HG03175 (cell line): Measurements from ENCODE around the gene ZNF487.
A peak's percentile ranks its signal among the peaks of the same experiment; 100 is the strongest.
"Not testable (repeated sequence)": the region's sequence is repeated elsewhere in the genome, so short reads cannot be mapped to it uniquely, and the experiment has no call there.

ENCODE experiments used
- ATAC-seq: cut with Tn5 transposase; IDR thresholded peaks from one replicate; pipeline ENCODE4 v1.9.1; 2021; ENCODE audit warnings: mild to moderate bottlenecking, moderate library complexity; ENCODE audit not compliant: unreplicated experiment

The ZNF487 gene

DNA sequence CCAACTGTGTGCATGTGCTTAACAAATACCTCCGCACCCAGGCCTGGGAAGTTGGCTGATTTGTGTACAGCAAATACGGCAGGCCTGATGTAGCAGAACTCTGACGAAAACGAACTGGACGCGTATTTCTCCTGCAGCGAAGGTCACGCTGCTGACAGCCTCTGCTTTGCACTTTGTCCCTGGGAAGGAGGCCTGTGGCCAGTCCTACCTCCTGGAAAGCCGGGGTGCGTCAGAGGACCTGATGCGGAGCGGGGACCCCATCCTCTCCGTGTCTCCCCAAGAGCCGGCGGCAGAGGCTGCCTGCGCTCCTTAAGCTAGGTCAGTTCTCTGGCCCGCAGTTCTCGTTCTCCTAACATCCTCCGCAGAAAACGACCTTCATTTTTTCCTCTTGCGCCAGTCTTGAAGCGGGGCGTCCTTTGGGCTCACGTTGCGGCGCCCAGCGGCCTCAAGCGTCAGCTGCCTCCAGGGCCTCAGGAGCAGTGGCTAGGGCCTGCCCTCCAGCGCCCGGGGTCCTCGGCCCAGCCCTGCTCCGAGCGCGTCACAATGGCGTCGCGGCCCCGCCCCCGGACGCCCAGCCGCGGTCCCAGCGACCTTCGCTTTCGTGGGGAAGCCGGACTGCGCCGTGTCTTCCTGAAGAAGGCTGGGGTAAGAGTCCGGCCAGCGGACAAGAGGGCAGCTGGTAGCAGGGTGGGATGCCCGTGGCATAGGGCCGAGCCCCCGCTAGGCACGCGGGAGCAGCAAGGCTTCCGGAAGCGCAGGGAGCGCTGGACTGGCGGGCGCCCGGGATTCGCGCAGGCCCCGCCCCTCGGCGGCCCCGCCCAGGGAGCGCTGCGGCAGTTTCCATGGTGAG lies at the start of gene ZNF487:
ZNF487 (plus strand) TSS at position 821 of the 850 bp plus-strand sequence. CDS start 38,703 bp downstream, outside the sequence.
- ATAC-seq = peak; percentile 94

DNA sequence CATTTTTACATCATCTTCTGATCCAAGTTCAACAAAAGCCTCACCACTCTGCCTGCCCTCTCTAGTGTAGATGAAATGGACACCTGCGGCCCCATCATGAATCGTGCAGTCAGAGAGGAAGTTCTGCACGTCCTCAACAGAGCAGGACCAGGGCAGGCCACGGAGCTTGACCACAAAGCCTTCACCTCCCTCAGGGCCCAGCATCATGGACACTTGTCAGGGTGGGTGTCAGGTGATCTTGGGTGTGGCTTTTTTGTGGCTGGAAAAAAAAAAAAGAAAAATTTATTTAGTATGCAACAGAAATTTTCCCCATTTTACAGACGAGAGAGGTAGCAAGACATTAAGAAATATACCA lies 49.3 kb upstream of the ZNF487 start:
- no peak for ATAC-seq

- ATAC-seq = no peak
Measured at GRCh38 chr10:43389867-43390266, 47.0 kb upstream of the ZNF487 start.

DNA sequence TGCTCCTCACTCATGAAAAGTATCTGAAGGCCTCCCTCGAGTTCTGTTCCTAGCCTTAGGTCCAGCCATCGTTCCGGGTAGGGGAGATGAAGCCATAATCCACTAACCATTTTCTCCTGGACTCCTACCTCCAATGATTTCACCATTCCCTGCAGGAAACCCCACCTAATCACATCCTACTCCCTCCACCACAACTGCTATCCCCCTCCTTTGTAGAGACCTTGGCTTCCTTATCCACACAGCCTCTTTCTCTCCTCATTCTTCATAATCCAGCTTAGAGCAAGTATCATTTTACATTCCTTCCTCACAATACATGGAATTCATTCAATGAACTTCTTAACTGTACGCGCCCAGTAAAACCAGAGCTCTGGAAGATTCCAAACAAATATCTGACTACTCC lies 46.6 kb upstream of the ZNF487 start:
- ATAC-seq = no peak

DNA sequence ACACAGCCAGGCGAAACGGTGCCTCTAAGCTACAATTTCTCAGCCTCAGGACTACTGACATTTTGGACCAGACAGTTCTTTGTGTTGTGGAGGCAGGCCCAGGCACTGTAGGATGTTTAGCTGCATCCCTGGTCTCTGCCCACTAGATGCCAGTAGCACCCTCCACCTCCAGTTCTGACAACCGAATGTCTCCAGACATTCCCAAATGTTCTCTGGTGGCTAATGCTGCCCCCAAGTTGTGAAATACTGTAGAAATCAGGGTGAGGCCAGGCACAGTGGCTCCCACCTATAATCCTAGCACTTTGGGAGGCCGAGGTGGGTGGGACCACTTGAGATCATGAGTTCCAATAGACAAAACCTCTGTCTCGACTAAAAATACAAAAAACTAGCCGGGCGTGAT lies 46.2 kb upstream of the ZNF487 start:
- no peak for ATAC-seq

GRCh38 chr10:43391496-43391895 lies 45.4 kb upstream of the ZNF487 start:
- ATAC-seq = no peak

DNA sequence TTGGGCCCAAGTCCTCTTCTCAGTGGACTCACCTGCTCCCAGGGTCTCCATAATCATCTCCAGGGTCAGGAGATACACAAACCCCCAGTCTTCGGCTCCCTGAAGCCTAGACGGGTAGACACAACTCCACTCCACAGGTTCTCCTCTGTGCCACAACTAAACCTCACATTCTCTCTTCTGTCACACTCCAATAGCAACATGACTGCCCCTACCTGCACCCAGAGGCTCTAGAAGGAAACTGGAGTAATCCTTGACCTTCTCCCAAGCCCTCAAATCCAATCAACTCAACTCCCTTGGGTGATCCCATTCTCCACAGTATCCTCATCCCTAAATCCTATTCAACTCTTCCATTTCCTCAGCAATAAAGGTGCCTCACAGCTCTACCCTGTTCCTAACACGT lies 44.2 kb upstream of the ZNF487 start:
- ATAC-seq = no peak

DNA sequence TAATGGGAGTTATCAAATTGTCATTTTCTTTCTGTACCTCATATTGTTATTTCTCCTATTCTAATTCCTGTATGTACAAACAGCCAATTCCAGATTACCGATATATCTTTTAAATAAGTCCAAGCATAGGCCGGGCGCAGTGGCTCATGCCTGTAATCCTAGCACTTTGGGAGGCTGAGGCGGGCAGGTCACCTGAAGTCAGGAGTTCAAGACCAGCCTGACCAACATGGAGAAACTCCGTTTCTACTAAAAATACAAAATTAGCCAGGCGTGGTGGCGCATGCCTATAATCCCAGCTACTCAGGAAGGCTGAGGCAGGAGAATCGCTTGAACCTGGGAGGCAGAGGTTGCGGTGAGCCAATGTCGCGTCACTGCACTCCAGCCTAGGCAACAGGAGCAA lies 43.7 kb upstream of the ZNF487 start:
- not testable (repeated sequence) for ATAC-seq

- no peak for ATAC-seq
Measured at GRCh38 chr10:43393606-43394360, 43.1 kb upstream of the ZNF487 start.

DNA sequence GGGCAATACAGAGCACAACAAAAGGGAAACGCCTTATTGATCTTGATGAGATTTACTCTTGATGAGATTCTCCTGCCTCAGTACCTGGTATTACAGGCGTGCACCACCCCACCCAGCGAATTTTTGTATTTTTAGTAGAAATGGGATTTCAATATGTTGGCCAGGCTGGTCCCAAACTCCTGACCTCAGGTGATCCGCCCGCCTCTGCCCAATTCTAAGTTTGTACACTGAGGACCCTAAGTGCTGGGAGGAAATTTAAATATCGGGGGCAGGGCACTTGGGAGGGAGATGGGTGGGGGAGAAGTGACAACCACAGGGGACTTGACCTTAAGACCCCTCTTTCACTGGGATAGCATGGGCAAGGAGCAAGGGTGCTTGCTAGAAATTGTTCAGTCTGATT lies 42.0 kb upstream of the ZNF487 start:
- ATAC-seq = no peak

DNA sequence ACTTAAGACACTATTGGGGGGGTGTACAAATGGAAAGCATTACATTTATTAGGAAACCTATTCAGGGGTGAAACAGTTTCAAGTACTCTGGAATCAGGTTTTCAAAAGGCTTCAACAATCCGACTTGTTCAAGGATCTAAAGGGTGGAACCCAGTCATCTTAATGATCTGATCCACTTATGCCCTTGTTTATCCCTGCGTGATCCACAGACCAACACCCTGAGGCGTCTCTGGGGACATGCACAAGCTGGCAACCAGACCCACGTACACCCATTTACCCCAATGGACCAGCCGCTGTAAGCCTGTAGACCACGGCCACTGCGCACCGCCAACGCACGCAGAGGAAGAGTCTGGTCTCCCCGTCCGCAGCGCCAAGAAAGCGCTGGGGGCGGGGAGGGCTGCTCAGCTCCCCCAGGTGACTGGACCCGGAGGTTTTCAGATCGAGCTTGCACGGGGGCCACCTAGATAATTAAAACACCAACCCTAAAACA lies 41.3 kb upstream of the ZNF487 start:
- no peak for ATAC-seq

DNA sequence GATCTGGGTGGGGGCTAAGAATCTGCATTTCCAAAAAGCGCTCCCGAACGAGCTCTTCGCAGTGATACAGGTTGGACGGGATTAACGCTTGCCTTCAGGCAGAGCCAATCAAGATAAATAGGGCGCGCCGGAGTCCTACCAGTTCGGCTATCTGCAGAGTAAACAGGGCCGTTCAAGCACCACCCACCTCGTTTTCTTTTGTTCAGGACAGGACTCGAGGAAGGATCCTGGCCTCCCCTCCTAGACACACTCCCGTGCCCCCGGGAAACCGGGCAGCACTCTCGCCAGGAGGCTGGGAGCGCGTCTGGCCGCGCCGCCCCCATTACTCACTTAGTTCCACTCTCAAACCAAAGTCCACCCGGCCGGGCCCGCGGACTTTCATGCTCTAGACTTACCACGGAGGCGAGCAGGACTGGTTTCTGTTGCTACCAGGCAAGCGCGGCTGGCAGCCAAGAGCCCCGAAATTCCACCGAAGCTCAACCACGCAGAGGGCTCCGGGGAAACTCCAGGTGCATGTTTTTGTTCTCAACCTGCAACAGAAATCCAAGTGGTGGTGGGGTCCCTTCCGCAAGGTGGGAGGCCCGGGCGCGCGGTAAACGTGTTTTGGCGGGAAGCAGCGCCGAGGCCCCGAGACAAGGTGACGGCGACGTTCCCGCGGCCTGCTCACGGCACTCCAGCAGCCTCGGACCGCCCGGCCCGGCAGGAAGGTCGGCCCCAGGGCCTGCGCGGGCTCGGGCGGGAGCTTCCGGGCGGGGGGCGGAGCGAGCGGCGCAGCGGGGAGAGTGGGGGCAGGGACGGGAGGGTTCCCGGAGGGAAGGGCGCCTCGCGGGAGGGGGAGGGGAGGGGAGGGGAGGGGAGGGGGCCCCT lies 40.6 kb upstream of the ZNF487 start:
- ATAC-seq = peak; percentile 40

GRCh38 chr10:43396928-43397624 lies 39.8 kb upstream of the ZNF487 start:
- peak; percentile 83 for ATAC-seq

- ATAC-seq = no peak
Measured at GRCh38 chr10:43398939-43399319, 38.0 kb upstream of the ZNF487 start.

DNA sequence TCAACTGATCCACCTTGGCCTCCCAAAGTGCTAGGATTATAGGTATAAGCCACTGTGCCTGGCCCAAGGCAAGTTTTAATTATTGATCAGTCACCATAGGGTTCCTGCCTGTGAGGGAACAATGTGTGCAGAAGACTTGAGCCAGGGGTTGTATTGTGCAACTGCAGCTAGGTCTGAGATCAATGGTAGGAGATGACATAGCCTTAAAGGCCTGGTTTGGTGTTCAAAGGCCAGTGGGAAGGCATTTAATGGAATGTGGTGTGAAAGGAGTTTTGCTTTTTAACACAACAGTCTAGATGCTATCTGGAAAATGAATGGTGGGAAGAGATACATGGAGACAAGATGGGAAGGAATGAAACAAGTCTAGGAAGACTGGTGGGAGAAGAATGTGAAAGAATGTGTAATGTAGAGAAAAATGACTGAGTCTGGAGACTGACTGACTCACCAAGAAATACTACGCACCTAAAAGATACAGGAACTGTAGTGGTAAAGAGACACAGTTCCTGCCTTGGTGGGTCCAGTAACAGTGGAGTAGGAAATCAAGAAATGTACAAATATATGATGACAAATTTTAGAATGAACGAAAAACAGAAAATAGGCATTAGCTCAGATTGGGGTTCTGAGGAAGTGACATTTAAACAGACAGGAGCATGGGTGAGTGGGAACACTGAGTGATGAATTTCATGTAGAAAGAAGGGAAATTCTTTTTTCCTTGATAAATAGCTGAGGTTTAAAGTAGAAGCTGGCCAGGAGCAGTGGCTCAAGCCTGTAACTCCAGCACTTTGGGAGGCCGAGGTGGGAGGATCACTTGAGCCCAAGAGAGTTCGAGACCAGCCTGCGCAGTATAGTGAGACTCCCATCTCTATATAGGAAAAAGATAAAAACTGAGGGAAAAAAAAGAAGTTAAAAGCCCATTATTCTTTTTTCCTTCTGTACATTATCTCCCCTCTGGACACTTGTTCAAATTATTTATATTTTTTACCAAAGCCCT lies 37.3 kb upstream of the ZNF487 start:
- no peak for ATAC-seq

GRCh38 chr10:43401627-43402026 lies 35.3 kb upstream of the ZNF487 start:
- ATAC-seq = no peak

- no peak for ATAC-seq
Measured at GRCh38 chr10:43402176-43402575, 34.7 kb upstream of the ZNF487 start.

DNA sequence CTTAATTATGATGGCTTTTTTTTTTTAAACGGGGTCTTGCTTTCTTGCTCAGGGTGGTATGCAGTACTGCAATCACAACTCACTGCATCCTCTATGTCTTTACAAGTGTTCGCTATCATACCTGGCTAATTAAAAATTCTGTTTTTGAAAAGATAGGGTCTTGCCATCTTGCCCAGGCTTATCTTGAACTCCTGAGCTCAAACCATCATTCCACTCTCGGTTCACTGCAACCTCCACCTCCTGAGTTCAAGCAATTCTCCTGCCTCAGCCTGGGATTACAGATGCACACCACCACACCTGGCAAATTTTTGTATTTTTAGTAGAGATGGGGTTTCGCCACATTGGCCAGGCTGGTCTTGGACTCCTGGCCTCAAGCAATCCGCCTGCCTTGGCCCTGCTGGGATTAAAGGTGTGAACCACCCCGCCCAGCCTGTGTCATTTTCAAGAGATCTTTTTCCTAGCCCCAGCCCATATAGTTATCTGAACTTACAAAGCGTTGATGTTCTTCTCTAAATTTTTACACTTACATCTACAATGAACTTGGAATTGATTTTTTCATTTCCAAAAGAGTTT lies 33.9 kb upstream of the ZNF487 start:
- no peak for ATAC-seq
